BLaER1 treated with 17β-estradiol and CSF1 and Interleukin-3, amounts not matched to agents 10 nM and 100 nM (cell line): ENCODE results near the gene PISD.
"Not testable (repeated sequence)": the region's sequence is repeated elsewhere in the genome, so short reads cannot be mapped to it uniquely, and the experiment has no call there.

ENCODE experiments used
- H3K27ac ChIP-seq, 11 experiments: shearing (Covaris generic); formaldehyde crosslinking; 2 replicates each; pipeline ENCODE4 v1.8.1; 2022
- H3K27me3 ChIP-seq, 11 experiments: shearing (Covaris generic); formaldehyde crosslinking; 2 replicates each; pipeline ENCODE4 v1.8.1; 2022
- H3K36me3 ChIP-seq, 11 experiments: shearing (Covaris generic); formaldehyde crosslinking; 2 replicates each; pipeline ENCODE4 v1.8.1; 2022
- H3K4me1 ChIP-seq, 10 experiments: shearing (Covaris generic); formaldehyde crosslinking; 2 replicates each; pipeline ENCODE4 v1.8.1; 2022
- H3K4me2 ChIP-seq, 11 experiments: shearing (Covaris generic); formaldehyde crosslinking; 2 replicates each; pipeline ENCODE4 v1.8.1; 2022
- H3K4me3 ChIP-seq, 10 experiments: shearing (Covaris generic); formaldehyde crosslinking; 2 replicates each; pipeline ENCODE4 v1.8.1; 2022
- H3K9ac ChIP-seq, 11 experiments: shearing (Covaris generic); formaldehyde crosslinking; 2 replicates each; pipeline ENCODE4 v1.8.1; 2022
- H3K9me3 ChIP-seq, 11 experiments: shearing (Covaris generic); formaldehyde crosslinking; replicated peaks in 1 of 11; 2 replicates each; pipeline ENCODE4 v1.8.1; 2022
- H4K20me1 ChIP-seq, 11 experiments: shearing (Covaris generic); formaldehyde crosslinking; 2 replicates each; pipeline ENCODE4 v1.8.1; 2022
- Cebpa-rat ChIP-seq, 11 experiments: shearing (Covaris generic); IDR thresholded peaks; 2 replicates each; pipeline ENCODE4 v1.8.1; 2022

The PISD gene

DNA sequence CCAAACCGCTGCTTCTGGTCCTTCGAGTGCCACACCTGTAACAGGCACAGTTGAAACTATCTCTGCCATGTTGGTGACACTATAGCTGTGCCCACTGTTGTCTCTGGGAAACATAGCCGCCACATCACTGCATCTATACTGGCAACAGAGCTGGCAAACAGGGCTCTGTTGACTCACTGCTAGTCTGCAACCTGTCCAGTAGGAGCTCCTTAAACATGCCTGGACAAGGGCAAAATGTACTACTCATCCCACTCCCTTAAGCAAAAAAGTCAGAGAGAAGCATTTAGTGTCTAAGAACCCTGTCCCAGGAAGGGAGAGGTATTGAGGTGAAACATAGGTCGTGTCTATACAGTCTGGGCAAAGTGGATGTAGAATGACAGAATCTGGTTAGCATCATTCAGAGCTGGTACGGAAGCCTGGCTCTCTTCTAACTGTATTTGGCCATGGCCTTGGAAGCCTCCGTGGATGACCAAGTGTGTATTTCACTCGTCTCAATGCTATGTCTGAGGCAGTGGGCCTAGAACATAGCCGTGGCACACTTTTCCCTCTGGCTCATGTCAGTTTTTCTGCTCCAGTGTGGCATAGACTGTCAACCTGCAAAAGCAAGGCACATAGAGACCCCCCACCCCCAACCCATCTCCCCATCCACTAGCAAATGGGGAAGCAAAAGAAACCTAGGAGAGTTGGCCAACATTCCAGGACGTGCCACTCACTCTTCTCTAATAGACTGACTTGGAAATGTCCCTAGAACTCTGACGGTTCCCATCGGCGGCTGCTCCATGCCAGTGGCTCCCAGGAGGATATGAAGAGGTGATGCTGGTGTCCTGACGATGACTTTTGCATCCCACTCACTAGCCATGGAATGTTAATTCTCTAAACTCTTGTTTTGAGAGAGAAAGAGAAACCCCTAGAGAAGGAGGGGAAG, 21.4 kb upstream of the PISD start:
- H3K4me3 ChIP-seq: no peak overlapping the region
- peaks cover 0 to 18% (median 0%) of the 10 kb centered on the region in 11 experiments; a peak in 1 of 22 replicates for H4K20me1 ChIP-seq
- no peak overlapping the region for H3K9ac ChIP-seq
- peak overlapping the region in 1 of 11 experiments; percentile 16; a peak in 1 of 22 replicates for H3K27ac ChIP-seq
- no peak for TF ChIP-seq Cebpa-rat (IDR thresholded peaks at IDR 0.05)
- H3K27me3 ChIP-seq: no peaks in the 10 kb centered on the region
- H3K36me3 ChIP-seq: peaks cover 58 to 69% (median 65%) of the 10 kb centered on the region in 11 experiments
- H3K9me3 ChIP-seq: no peaks in the 10 kb centered on the region
- peaks cover 0 to 26% (median 14%) of the 10 kb centered on the region in 10 experiments; a peak in 13 of 20 replicates for H3K4me1 ChIP-seq
- no peak overlapping the region for H3K4me2 ChIP-seq

DNA sequence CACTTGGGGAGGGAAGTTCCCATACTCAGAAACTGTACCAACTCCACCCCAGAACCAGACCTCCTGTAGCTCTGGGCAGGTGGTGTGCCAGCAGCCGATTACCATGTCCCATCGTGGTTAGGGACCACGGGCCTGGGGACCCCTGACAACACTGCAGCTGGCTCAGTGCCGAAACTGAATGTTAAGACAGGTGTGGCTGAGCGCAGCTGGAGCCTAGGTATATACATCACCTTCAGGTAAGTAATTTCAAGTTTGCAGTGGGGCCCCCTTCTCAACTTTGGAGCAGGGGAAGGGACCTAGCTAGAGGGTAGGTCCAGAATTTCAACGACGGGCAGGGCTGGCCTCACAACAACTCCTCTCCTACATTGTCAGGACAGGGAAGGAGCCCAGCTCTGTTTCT, 20.7 kb upstream of the PISD start:
- no peak overlapping the region for H3K4me3 ChIP-seq
- peaks cover 0 to 18% (median 0%) of the 10 kb centered on the region in 11 experiments; a peak in 1 of 22 replicates for H4K20me1 ChIP-seq
- peaks cover 0 to 26% (median 14%) of the 10 kb centered on the region in 10 experiments; a peak in 13 of 20 replicates for H3K4me1 ChIP-seq
- H3K9me3 ChIP-seq: no peaks in the 10 kb centered on the region
- H3K27ac ChIP-seq: peak overlapping the region in 1 of 11 experiments; percentile 16; a peak in 1 of 22 replicates
- H3K9ac ChIP-seq: no peak overlapping the region
- no peak for TF ChIP-seq Cebpa-rat (IDR thresholded peaks at IDR 0.05)
- H3K36me3 ChIP-seq: peaks cover 51 to 62% (median 58%) of the 10 kb centered on the region in 11 experiments
- H3K4me2 ChIP-seq: no peak overlapping the region
- no peaks in the 10 kb centered on the region for H3K27me3 ChIP-seq

DNA sequence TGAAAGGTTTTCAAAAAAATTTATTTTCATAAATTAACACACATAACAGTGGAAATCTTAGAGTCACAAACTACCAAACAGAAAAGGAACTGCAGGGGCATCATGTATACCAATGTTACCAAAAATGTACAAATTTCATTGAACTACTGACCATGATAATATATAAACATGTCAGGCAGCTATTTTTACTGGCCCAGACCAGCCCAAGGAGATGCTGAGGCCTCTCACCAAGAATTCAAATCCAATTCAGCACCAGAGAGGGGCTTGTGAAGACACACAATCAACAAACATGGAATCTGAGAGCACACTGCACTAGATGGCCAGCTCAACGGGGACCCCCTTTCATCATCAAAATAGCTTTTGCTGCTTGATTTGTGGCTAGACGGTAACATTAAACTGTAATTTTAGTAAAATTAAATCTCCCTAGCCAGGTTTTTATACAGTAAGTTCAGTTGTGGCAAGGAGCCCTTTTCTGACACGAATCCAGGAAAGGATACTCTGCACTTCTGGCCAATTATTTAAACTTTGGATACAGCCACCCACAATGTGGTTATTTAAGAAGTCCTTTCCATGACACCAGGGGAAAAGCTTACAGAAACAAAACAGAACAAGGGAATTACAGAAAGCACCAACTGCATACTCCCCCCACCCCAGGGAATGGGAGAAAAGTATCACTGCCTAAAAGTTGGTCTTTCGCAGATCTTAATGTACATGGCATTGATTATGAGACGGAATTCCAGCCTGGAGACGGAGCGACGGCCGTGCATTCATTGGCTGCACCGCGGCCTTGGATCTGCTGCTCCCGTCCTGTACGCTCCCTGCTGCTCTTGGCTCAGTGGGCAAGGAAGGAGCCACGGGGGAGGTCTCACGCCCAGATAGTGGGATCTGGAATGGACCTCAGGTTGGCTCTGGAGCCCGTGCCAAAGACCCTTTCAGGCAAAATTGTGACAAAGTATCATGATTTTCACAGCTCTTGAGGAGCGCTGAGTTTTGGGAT, 19.6 kb upstream of the PISD start:
- H3K4me3 ChIP-seq: no peak overlapping the region
- peak overlapping the region in 3 of 11 experiments; percentile 13 to 60 (median 29); a peak in 4 of 22 replicates for H3K4me2 ChIP-seq

DNA sequence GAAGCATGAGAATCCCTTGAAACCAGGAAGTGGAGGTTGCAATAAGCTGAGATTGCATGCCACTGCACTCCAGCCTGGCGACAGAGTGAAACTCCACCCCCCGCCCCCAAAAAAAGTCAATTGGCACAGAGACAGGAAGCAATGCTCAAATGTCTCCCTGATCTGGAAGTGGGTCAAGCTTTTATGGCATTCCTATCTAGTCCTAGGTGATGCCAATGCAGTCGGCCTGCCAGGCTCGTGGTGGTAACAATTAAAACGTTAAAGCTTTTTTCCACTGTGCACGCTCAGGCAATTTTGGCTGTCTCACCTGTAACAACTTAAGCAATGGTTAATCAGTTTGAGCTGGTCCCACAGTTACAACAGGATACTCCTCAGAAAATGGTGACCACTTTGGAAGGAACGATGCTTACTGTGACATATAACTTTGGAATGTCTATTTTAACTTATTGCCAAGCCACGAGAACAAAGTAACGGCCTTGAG, 18.9 kb upstream of the PISD start:
- Histone ChIP-seq H3K27ac (peak overlapping the region in 4 of 11 experiments; percentile 4 to 39 (median 20); a peak in 2 of 22 replicates), H3K4me2 (peak overlapping the region in 8 of 11 experiments; percentile 6 to 60 (median 29); a peak in 11 of 22 replicates), H4K20me1 (peaks cover 0 to 18% (median 0%) of the 10 kb centered on the region in 11 experiments; a peak in 1 of 22 replicates)

More for the DNA sequence above, 19.6 kb upstream of the PISD start:
- H3K9ac ChIP-seq: no peak overlapping the region
- H3K4me1 ChIP-seq: peaks cover 0 to 30% (median 19%) of the 10 kb centered on the region in 10 experiments; a peak in 19 of 20 replicates
- TF ChIP-seq Cebpa-rat (IDR thresholded peaks at IDR 0.05): no peak
- H3K27ac ChIP-seq: peak overlapping the region in 2 of 11 experiments; percentile 5 to 43; a peak in 3 of 22 replicates
- peaks cover 41 to 51% (median 48%) of the 10 kb centered on the region in 11 experiments for H3K36me3 ChIP-seq
- peaks cover 0 to 18% (median 0%) of the 10 kb centered on the region in 11 experiments; a peak in 1 of 22 replicates for H4K20me1 ChIP-seq
- no peaks in the 10 kb centered on the region for H3K27me3 ChIP-seq
- H3K9me3 ChIP-seq: peaks cover 0 to 4% (median 0%) of the 10 kb centered on the region in 11 experiments; a peak in 2 of 22 replicates

DNA sequence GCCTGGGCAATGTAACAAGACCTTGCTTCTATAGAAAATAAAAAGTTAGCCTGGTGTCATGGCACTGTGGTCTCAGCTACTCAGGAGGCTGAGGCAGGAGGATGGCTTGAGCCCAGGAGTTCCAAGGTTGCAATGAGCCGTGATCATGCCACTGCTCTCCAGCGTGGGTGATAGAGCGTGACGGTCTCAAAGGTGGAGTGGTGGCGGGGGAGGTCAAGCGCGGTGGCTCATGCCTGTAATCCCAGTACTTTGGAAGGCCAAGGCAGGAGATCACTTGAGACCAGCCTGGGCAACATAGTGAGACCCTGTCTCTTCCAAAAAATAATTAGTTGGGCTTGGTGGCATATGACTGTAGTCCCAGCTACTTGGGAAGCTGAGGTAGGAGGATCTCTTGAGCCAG, 16.7 kb upstream of the PISD start:
- H3K4me3 ChIP-seq: no peak overlapping the region
- H3K27me3 ChIP-seq: no peaks in the 10 kb centered on the region
- peaks cover 17 to 56% (median 39%) of the 10 kb centered on the region in 10 experiments for H3K4me1 ChIP-seq
- peaks cover 12 to 22% (median 19%) of the 10 kb centered on the region in 11 experiments for H3K36me3 ChIP-seq
- peaks cover 0 to 12% (median 0%) of the 10 kb centered on the region in 11 experiments; a peak in 1 of 22 replicates for H4K20me1 ChIP-seq
- no peak overlapping the region for H3K4me2 ChIP-seq
- no peak overlapping the region for H3K27ac ChIP-seq
- H3K9ac ChIP-seq: no peak overlapping the region
- TF ChIP-seq Cebpa-rat (IDR thresholded peaks at IDR 0.05): no peak
- H3K9me3 ChIP-seq: peaks cover 0 to 18% (median 4%) of the 10 kb centered on the region in 11 experiments; a peak in 10 of 22 replicates

More for the DNA sequence above, 18.9 kb upstream of the PISD start:
- TF ChIP-seq Cebpa-rat (IDR thresholded peaks at IDR 0.05): no peak
- Histone ChIP-seq H3K4me1 (peaks cover 7 to 37% (median 24%) of the 10 kb centered on the region in 10 experiments), H3K27me3 (no peaks in the 10 kb centered on the region), H3K36me3 (peaks cover 34 to 43% (median 41%) of the 10 kb centered on the region in 11 experiments), H3K4me3 (no peak overlapping the region), H3K9me3 (peaks cover 0 to 8% (median 0%) of the 10 kb centered on the region in 11 experiments; a peak in 2 of 22 replicates), H3K9ac (no peak overlapping the region)

DNA sequence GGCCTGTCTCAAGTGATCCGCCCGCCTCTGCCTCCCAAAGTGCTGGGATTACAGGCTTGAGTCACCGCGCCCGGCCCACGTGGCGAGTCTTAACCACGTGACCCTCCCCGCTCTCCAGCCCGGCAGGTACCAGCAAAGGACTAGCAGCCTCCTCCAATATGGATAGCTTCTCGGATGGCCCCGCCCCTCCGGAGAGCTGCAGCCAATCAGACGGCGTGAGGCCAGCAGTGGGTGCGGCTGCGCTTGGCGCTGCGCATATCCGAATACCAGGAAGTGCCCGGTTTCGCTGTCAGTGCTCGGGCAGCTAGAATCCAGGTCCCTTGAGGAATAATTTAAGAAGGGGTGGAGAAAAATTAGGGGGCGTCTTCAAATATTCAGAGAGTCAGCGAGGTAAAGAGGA, 14.7 kb upstream of the PISD start:
- H3K27ac ChIP-seq: peak overlapping the region; percentile 13 to 84 (median 67); a peak in 21 of 22 replicates
- H4K20me1 ChIP-seq: no peaks in the 10 kb centered on the region
- H3K4me3 ChIP-seq: peak overlapping the region; percentile 10 to 60 (median 44); a peak in 18 of 20 replicates
- peak overlapping the region; percentile 47 to 88 (median 63) for H3K4me2 ChIP-seq
- H3K9ac ChIP-seq: peak overlapping the region; percentile 35 to 73 (median 56); a peak in 18 of 22 replicates
- no peak for TF ChIP-seq Cebpa-rat (IDR thresholded peaks at IDR 0.05)
- no peaks in the 10 kb centered on the region for H3K27me3 ChIP-seq
- H3K9me3 ChIP-seq: peaks cover 0 to 27% (median 10%) of the 10 kb centered on the region in 11 experiments; a peak in 18 of 22 replicates
- H3K36me3 ChIP-seq: peaks cover 0 to 5% (median 0%) of the 10 kb centered on the region in 11 experiments; a peak in 4 of 22 replicates
- H3K4me1 ChIP-seq: peaks cover 22 to 69% (median 52%) of the 10 kb centered on the region in 10 experiments

DNA sequence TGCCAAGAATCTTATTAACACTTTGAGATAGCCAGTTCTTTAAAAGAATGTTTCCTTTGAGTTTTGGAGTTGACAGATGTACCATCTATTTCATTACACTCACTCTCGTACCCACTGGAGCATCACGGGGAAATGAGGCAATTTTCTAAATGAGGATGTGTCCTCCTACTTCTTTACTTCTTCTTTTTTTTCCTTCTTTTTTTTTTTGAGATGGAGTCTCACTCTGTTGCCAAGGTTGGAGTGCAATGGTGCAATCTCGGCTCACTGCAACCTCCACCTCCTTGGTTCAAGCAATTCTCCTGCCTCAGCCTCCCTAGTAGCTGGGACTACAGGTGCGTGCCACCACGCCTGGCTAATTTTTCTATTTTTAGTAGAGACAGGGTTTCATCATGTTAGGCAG, 12.2 kb upstream of the PISD start:
- peaks cover 0 to 27% (median 10%) of the 10 kb centered on the region in 11 experiments; a peak in 18 of 22 replicates for H3K9me3 ChIP-seq
- not testable (repeated sequence) for H3K36me3 ChIP-seq, H3K27me3 ChIP-seq, H4K20me1 ChIP-seq
- H3K4me1 ChIP-seq: peaks cover 22 to 66% (median 47%) of the 10 kb centered on the region in 10 experiments
- H3K4me3 ChIP-seq: peak overlapping the region in 2 of 10 experiments; percentile 18 to 28; a peak in 1 of 20 replicates
- TF ChIP-seq Cebpa-rat (IDR thresholded peaks at IDR 0.05): peak in 9 of 11 experiments; percentile 54 to 93 (median 85); a peak in 16 of 22 replicates
- peak overlapping the region in 9 of 11 experiments; percentile 27 to 66 (median 59); a peak in 15 of 22 replicates for H3K9ac ChIP-seq
- H3K4me2 ChIP-seq: peak overlapping the region; percentile 38 to 67 (median 56)
- peak overlapping the region in 10 of 11 experiments; percentile 73 to 89 (median 84); a peak in 20 of 22 replicates for H3K27ac ChIP-seq
